Measurements from ENCODE around the gene GALNT9.

GALNT9 gene

GRCh38 chr12:132191715-132192553 is 137.5 kb downstream of the GALNT9 start:
- no peak for DNase-seq

DNA sequence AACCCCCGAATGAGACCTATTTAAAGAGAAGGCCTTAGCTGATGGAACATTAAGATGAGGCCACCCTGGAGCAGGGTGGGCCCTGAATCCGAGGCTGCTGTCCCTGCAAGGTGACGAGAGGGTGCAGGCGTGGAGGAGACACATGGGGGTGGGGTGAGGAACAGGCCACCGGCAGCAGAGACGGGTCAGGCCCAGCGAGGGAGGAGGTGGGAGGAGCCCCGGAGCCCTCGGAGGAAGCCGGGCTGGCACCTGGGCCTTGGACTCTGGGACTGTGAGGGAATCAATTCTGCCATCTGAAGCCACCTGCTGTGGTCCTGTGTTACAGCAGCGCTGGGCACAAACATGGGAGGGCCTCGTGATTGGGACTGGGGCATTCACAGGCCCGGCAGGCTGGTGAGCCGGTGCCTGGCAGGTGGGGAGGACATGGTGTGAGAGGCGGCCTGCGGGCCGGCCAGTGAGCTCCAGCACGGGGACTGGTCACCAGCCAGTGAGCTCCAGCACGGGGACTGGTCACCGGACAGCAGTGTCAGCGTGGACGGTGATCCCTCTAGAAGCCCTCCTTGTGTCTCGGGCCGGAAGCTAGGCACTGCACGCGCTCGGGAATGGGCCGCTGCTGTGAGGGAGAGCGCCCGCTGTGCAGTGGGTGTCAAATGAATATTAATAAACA is 138.4 kb downstream of the GALNT9 start:
- DNase-seq: no peak

- DNase-seq: no peak
These were observed 139.2 kb downstream of the GALNT9 start for GRCh38 chr12:132190012-132190755.

GRCh38 chr12:132189378-132190011 is 139.9 kb downstream of the GALNT9 start:
- DNase-seq: peak; percentile 49

DNA sequence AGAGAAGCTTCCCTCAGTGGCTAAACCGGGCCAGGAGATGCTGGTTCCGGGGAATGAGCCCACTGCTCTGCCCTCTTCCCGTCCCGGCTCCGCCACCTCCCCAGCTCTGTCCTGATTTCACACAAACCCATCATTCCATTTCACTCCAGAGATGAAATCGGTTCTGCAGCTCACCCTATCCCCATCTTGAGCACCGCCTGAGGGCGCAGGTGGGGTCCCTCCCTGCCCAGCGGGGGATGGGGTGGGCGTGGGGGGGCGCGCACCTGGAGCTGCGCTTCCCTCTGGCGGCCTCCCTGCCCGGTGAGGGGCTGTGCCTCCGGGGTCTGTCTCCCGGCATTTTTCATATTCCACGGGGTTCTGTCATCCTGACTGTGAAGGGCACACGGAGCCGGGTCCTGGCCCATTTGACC is 140.5 kb downstream of the GALNT9 start:
- DNase-seq: no peak

DNA sequence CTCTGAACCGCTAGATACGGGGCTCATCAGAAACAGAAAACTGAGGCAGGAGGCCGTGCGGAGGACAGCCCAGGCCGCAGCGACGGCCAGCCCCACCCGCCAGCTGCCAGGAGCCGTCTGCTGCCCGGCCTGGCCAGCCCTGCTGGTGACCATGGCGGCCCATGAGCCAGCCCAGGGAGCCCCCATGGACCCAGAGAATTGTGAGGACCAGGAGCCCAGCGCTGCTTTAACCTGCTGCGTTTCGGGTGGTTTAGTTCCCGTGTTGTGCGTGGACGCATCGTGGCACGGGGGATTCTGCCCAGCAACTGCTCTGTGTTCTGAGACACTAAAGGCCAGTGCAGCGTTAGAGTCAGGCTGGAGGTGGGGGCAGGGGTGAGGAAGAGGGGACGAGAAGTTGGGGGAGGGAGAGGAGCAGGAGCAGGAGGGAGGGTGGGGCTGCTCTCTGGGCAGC is 140.9 kb downstream of the GALNT9 start:
- DNase-seq: no peak

DNA sequence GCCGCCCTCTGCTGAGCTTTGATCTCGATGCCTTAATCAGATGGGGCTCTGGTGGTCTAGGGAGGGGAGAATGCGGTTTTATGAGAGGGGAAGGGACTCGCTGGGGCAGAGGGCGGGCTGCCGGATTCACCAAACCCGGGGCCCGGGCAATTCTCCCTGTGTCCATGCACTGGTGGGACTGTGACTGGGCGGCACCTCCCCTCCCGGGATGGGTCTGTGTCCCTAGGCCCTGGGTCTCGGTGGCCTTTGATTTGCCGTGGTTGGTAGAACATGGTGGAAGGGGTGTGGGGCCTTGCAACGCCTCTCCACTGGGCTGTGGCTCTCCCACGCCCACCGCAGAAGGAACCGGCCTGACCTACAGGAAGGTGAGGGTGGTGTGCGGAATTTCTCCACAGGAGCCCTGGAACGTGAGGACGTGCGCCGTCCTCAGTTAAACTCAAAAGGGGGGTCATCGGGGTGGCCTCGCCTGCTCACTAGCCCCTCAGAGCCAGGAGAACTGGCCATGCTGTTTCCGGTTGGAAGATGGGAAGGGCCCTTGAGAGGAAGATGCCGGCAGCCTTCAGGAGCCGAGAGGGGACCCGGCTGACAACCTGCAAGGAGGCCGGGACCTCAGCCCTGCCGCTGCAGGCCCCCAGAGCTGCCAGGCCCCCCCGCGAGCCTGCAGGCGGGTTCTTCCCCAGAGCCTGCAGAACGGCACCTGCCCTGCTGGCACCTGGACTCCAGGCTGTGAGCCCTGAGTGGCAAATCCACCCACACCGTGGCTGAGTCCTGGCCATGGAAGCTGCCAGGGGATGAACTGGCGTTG is 141.5 kb downstream of the GALNT9 start:
- no peak for DNase-seq

- DNase-seq: no peak
These were observed 142.3 kb downstream of the GALNT9 start for GRCh38 chr12:132186857-132187620.

DNA sequence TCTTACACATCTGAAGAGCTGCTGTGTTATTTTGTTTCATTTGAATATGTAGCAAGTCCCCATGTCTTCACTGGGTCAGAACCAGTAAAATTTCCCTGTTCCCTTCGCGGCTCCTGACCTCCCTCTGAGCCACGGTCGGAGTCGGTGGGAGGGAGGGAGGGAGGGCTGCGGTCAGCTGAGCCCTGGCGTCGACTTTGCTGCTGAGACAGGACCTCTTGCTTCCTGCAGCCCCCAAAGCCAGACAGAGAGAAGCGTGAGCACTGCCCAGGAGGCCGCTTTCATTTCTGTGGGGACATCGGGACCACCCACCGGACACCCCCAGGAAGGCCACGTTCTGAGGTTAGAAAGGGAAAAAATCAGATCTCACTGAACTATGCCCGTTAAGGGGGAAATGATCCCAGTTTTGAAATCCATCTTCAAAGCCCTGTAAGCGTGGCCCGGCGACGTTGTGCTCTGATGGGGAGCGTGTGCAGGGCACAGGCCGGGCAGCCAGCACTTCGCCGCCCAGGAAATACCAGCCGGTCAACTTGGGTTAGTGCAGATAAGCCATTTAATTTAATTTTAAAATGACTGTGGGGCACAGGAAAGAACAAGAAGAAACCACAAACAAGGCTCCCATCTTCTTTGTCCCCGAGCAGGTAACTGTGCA is 143.1 kb downstream of the GALNT9 start:
- no peak for DNase-seq

GRCh38 chr12:132185705-132186104 is 143.7 kb downstream of the GALNT9 start:
- no peak for DNase-seq

- no peak for DNase-seq
These were observed 146.6 kb downstream of the GALNT9 start for GRCh38 chr12:132182711-132183365.

- no peak for DNase-seq
These were observed 147.1 kb downstream of the GALNT9 start for GRCh38 chr12:132182206-132182710.

DNA sequence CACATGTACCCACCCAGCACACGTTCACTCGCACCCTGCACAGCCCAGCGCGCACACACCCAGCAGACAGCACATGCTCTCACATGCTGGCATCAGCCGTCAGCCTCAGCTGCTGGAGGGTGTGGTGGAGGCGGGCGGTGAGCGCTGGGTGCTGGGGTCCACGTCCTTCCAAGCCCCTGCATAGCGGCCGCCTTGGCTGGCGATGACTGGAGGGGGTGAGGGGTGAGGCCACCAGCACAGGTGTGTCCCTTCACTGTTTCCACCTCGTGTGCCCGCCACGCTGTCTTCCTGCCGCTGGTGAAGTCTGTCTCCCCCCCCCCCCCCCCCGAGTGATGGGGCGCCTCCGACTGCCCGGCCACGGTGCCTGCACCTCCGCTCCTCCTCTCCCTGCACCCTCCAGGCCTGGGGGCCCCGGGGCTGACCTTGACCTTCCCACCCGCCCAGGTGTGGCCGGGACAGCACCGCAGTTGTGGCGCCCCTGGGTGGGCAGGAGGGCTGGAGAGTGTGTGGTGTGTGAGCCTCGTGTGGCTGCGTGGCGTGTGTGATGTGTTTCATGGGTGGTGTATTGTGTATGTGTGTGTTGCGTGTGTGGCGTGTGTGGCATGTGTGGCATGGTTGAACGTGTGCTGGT is 147.7 kb downstream of the GALNT9 start:
- DNase-seq: no peak

DNA sequence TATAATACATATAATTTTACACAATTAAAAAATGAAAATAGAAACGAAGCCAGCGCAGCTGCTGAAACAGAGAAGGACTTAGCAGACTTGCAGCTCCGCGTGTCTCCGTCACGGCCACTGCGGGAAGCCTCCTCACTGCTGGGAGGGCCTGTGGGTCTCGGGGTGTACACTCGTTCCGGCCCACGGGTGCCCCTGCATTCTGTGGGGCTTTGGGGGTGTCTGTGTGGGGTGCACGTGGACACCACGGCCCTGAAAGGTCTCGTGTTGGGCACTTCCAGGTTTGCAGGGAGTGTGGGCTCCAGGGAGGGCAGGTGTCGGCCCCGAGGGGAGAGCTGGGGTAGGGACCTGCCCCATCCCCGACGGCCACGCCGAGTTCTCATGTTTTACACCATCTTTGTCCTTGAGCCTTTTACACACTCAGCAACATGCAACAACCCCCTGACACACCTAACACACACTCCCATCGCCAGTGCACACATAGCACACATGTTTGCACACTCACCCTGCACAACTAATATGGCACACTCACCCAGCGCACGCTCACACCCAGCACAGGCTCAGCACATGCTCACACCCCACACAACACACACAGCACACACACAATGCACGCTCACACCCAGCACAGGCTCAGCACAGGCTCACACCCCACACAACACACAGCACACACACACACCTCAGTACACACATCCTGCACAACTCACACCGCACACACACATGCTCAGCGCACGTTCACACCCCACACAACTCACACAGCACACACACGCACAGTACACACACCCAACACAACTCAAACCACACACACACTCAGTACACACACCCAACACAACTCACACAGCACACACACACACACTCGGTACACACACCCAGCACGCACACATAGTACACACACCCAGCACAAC is 148.5 kb downstream of the GALNT9 start:
- DNase-seq: no peak

DNA sequence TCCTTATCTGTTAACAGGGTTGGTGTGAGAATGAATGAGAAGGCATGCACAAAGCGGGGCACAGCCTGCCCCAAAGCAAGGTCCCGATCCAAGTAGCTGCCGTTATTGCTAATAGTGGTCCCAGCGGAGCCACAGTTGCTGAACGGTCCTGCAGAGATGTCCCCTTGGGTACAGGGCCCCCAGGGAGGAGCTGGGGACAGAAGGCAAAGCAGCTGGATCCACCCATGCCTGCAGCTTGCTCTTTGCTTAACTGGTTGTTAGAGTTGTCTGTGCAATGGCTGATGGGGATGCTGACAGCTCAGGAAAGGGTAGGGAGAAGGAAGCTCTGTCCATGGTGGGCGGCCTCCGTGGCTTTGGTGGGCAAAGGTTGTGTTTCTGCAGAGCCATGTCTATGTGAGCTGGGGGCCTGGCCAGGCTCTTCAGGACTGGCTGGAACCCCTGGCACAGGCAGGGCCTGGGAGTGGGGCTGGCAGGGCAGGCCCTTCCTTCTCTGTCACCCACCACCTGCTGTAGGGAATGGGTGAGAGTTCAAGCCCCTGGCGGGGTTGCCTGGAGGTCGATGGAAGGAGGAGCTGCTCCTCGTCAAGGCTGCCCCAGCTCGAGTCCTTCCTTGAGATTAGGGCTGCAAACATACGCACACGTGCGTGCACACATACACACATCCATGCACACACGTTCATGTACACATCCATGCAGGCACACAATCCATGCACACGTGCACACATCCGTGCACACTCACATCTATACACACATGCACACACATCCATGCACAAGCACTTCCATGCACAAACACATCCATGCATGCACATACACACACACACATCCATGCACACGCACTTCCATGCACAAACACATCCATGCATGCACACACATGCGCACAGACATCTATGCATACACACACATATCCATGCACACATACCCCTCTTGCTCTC is 149.7 kb downstream of the GALNT9 start:
- DNase-seq: no peak

DNA sequence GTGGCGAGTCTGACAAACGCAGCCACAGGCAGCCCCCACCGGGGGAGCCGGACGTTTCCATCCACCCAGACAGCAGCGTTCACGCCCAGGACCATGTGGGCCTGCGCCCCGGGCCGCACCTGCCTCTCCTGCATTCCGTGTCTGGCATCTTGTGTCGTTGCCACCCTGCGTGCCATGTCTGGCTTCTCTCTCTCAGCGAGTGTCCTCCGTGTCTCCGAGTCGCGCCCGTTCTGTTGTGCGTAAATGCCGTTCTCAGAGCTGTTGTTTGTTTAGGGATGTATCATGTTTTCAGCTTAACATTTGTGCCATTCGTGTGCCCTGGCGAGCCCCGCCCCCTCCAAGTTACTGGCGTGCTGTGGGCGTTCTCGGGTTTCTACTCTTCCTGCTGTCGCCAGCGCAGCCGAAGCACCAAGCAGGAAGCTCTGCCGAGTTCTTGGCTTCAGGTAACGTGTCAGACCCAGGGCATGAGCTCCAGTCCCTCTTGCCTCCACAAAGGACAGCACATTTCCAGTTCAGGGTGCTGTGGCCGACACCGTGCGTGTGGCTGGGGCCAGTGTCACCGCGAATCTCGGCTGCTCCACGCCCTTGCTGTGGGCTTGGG is 150.5 kb downstream of the GALNT9 start:
- DNase-seq: peak; percentile 81

DNA sequence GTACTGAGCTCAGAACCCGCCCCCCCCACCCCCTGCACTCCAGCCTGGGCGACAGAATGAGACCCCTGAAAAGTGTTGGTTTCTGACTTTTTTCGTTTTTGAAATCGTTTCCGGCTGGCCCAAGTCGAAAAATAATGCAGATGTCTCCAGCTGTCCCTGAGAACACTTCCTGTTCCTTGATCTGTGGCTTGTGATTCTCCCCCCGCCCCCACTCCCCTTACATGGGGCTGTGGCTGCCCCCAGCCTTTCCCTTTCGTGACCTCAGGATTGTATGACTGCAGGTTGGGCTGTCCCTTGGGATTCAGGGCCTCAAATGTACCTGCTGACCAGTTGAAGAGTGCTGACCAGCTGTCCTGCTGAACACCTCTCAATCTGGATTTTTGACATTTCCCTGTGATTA is 151.1 kb downstream of the GALNT9 start:
- DNase-seq: no peak

All from NCI-H2029 (cell line).